DOHH2 (cell line): ENCODE measurements around the gene EML1.
A peak's percentile ranks its signal among the peaks of the same experiment; 100 is the strongest.

Source experiments
- H3F3A ChIP-seq: fragments of 200-600 bp; sonication (generic), shearing (Covaris generic); 2 replicates; pipeline ENCODE4 v1.6.0; 2016; ENCODE audit warnings: antibody characterized with exemption, mild to moderate bottlenecking; ENCODE audit not compliant: control insufficient read depth, insufficient read depth
- H3K27ac ChIP-seq: fragments of 200-600 bp; sonication (generic); 2 replicates; pipeline ENCODE4 v1.5.1; 2014; ENCODE audit warnings: low read depth, mild to moderate bottlenecking, low read length, moderate library complexity
- H3K27me3 ChIP-seq: fragments of 200-600 bp; sonication (generic); 2 replicates; pipeline ENCODE4 v1.6.1; 2014; ENCODE audit warnings: mild to moderate bottlenecking, low read length, mixed read lengths; ENCODE audit not compliant: control insufficient read depth
- H3K36me3 ChIP-seq: fragments of 200-600 bp; sonication (generic); 2 replicates; pipeline ENCODE4 v1.6.1; 2014; ENCODE audit warnings: mild to moderate bottlenecking, low read length, moderate library complexity, mixed read lengths; ENCODE audit not compliant: control insufficient read depth
- H3K4me1 ChIP-seq: fragments of 200-600 bp; sonication (generic); 2 replicates; pipeline ENCODE4 v1.6.1; 2014; ENCODE audit warnings: mild to moderate bottlenecking, low read length, mixed read lengths; ENCODE audit not compliant: control insufficient read depth
- H3K4me2 ChIP-seq: fragments of 200-600 bp; sonication (generic); 2 replicates; pipeline ENCODE4 v1.6.0; 2014; ENCODE audit warnings: mild to moderate bottlenecking, low read length, moderate library complexity
- H3K4me3 ChIP-seq: fragments of 200-600 bp; sonication (generic); 2 replicates; pipeline ENCODE4 v1.5.1; 2014; ENCODE audit warnings: mild to moderate bottlenecking, low read length, mixed read lengths
- H3K79me2 ChIP-seq: fragments of 200-600 bp; sonication (generic); 2 replicates; pipeline ENCODE4 v1.6.1; 2014; ENCODE audit warnings: mild to moderate bottlenecking, low read length, mixed read lengths; ENCODE audit not compliant: control insufficient read depth
- H3K9me2 ChIP-seq: fragments of 200-600 bp; sonication (generic); replicated peaks from 2 replicates; pipeline ENCODE4 v1.6.1; 2014; ENCODE audit warnings: mild to moderate bottlenecking, low read length, mixed read lengths; ENCODE audit not compliant: control insufficient read depth
- H3K9me3 ChIP-seq: fragments of 200-600 bp; sonication (generic); 2 replicates; pipeline ENCODE4 v1.6.1; 2014; ENCODE audit warnings: antibody characterized with exemption, low read length, mixed read lengths; ENCODE audit not compliant: control insufficient read depth, insufficient read depth
- H4K20me1 ChIP-seq: fragments of 200-600 bp; sonication (generic); 2 replicates; pipeline ENCODE4 v1.6.0; 2014; ENCODE audit warnings: low read depth, mild to moderate bottlenecking, antibody characterized with exemption, low read length, moderate library complexity; ENCODE audit not compliant: control insufficient read depth, insufficient read depth
- EZH2phosphoT487 ChIP-seq: fragments of 200-600 bp; sonication (generic); IDR thresholded peaks from 2 replicates; pipeline ENCODE4 v1.6.1; 2017; ENCODE audit warnings: borderline replicate concordance, mild to moderate bottlenecking, antibody characterized with exemption, low read length, moderate library complexity, mixed read lengths
- TF ChIP-seq, protein P1 (sequence below): fragments of 200-600 bp; sonication (generic); IDR thresholded peaks from one replicate; pipeline ENCODE4 v1.5.1; 2014; ENCODE audit warnings: antibody characterized with exemption, mild to moderate bottlenecking, low read depth, low read length; ENCODE audit not compliant: poor library complexity, severe bottlenecking

EML1 gene

DNA sequence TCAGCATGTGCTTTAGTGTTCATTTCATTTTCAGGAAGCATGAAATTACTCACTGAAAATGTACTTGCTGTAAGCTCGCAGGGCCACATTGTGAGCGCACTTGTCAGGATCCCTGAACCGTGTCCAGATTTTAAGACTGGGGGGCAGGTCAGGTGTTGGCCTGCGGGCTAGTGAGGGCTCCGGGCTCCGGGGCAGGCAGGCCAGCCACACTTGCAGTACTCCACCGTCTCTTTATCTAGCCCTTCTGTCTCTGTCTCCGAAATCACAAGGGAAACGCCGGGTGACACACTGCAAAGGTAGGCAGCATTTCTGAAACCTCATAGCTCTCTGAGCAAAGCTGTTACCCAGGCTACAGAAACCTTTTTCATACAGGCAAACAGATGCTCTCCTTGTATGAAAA lies 98.7 kb downstream of the EML1 start:
- Histone ChIP-seq H3K9me3 (no peaks in the 10 kb centered on the region), H3K27ac (no peak overlapping the region), H4K20me1 (no peaks in the 10 kb centered on the region), H3K36me3 (no peaks in the 10 kb centered on the region), H3K27me3 (peaks cover 9% of the 10 kb centered on the region; the same call in 1 of the 2 replicates), H3K4me1 (no peaks in the 10 kb centered on the region), H3K9me2 (no peaks in the 10 kb centered on the region), H3F3A (no peaks in the 10 kb centered on the region), H3K79me2 (no peaks in the 10 kb centered on the region), H3K4me2 (no peak overlapping the region), H3K4me3 (no peak overlapping the region)
- TF ChIP-seq, protein P1, sequence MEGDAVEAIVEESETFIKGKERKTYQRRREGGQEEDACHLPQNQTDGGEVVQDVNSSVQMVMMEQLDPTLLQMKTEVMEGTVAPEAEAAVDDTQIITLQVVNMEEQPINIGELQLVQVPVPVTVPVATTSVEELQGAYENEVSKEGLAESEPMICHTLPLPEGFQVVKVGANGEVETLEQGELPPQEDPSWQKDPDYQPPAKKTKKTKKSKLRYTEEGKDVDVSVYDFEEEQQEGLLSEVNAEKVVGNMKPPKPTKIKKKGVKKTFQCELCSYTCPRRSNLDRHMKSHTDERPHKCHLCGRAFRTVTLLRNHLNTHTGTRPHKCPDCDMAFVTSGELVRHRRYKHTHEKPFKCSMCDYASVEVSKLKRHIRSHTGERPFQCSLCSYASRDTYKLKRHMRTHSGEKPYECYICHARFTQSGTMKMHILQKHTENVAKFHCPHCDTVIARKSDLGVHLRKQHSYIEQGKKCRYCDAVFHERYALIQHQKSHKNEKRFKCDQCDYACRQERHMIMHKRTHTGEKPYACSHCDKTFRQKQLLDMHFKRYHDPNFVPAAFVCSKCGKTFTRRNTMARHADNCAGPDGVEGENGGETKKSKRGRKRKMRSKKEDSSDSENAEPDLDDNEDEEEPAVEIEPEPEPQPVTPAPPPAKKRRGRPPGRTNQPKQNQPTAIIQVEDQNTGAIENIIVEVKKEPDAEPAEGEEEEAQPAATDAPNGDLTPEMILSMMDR: no peak
- TF ChIP-seq EZH2phosphoT487: no peak

DNA sequence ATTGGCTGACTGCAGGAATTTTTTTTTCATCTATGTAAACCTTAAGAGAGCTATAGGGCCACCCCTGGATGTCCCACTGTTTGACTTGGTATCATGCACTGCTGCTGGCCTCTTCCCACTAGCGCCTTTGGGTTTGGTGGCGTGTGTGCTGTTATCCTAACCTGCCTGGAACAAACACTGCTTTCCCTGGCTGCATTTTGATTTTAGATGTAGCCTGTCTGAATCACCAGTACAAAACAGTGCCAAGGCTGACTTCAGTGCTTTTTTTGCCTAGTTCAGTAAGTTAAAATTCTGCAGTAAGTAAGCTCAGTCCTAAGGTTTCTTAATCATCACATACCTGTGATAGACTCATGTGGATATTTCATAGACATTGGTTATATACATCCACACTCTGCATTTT lies 99.2 kb downstream of the EML1 start:
- H3K4me2 ChIP-seq: no peak overlapping the region
- no peaks in the 10 kb centered on the region for H3F3A ChIP-seq
- H3K4me1 ChIP-seq: no peaks in the 10 kb centered on the region

DNA sequence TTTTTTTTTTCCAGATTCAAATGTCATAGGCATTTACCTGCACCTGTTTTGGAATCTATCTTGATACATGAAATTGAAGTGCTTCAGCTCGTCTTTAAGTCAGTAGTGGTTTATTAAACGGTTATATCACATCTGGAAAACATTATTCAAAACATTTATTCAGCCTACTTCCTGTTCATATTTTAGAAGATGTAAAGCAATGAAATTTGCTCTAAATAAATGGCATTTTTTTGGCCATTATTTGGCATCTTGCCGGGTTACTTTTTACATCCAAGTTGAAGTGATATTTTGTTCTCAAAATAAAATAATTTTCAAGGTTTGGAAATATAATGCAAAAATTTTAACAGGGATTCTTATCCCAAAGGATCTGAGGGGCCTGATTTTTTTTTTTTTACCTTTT lies 103.1 kb downstream of the EML1 start:
- Histone ChIP-seq H3K4me3 (no peak overlapping the region), H3K79me2 (no peaks in the 10 kb centered on the region), H4K20me1 (no peaks in the 10 kb centered on the region), H3K36me3 (no peaks in the 10 kb centered on the region), H3K9me2 (no peaks in the 10 kb centered on the region), H3K27ac (no peak overlapping the region), H3K4me2 (no peak overlapping the region), H3K9me3 (no peaks in the 10 kb centered on the region), H3F3A (no peaks in the 10 kb centered on the region), H3K4me1 (no peaks in the 10 kb centered on the region), H3K27me3 (peaks cover 4% of the 10 kb centered on the region; the same call in 1 of the 2 replicates)
- TF ChIP-seq, protein P1: no peak
- no peak for TF ChIP-seq EZH2phosphoT487

More for the DNA sequence above, 99.2 kb downstream of the EML1 start:
- TF ChIP-seq, protein P1: no peak
- no peak for TF ChIP-seq EZH2phosphoT487
- Histone ChIP-seq H3K36me3 (no peaks in the 10 kb centered on the region), H3K27ac (no peak overlapping the region), H3K27me3 (peaks cover 8% of the 10 kb centered on the region; the same call in 1 of the 2 replicates), H4K20me1 (no peaks in the 10 kb centered on the region), H3K9me3 (no peaks in the 10 kb centered on the region), H3K4me3 (no peak overlapping the region), H3K9me2 (no peaks in the 10 kb centered on the region), H3K79me2 (no peaks in the 10 kb centered on the region)

DNA sequence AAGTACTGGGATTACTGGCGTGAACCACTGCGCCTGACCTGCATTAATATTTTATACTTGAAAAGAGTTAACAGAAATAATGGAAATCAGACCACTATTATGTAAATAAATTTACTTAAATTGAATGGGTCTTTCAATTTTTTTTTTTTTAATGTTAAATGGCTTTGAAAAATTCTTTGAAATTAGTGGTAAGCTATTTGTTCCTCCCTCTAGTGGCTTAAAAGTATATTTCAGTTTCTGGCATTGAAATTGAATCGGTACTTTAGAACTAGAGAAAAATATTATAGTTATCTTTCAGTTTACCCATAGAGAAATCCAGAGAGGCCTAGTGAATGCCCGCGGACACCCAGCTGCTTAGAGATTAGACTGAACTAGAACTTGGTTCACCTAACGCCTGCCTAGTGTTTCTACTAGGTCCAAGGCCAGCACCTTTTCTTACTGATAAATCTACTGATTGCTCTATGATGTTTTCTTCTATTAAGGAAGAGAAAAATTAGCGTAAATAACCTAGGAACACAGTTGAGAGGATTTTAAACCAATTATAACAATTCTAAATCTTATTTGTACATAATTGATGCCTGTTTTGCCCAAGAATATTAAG lies 106.5 kb downstream of the EML1 start:
- H3K27me3 ChIP-seq: no peaks in the 10 kb centered on the region
- H3K9me3 ChIP-seq: peaks cover 5% of the 10 kb centered on the region
- H3K4me3 ChIP-seq: no peak overlapping the region
- no peak overlapping the region for H3K27ac ChIP-seq
- no peaks in the 10 kb centered on the region for H4K20me1 ChIP-seq
- no peak overlapping the region for H3K4me2 ChIP-seq
- no peaks in the 10 kb centered on the region for H3K36me3 ChIP-seq
- no peaks in the 10 kb centered on the region for H3K4me1 ChIP-seq
- no peaks in the 10 kb centered on the region for H3F3A ChIP-seq
- no peaks in the 10 kb centered on the region for H3K9me2 ChIP-seq
- no peaks in the 10 kb centered on the region for H3K79me2 ChIP-seq
- TF ChIP-seq, protein P1: peak; percentile 57
- TF ChIP-seq EZH2phosphoT487: no peak
